ENCODE measurements around the gene MCF2L.
"Not testable (repeated sequence)": the region's sequence is repeated elsewhere in the genome, so short reads cannot be mapped to it uniquely, and the experiment has no call there.

Gene MCF2L

DNA sequence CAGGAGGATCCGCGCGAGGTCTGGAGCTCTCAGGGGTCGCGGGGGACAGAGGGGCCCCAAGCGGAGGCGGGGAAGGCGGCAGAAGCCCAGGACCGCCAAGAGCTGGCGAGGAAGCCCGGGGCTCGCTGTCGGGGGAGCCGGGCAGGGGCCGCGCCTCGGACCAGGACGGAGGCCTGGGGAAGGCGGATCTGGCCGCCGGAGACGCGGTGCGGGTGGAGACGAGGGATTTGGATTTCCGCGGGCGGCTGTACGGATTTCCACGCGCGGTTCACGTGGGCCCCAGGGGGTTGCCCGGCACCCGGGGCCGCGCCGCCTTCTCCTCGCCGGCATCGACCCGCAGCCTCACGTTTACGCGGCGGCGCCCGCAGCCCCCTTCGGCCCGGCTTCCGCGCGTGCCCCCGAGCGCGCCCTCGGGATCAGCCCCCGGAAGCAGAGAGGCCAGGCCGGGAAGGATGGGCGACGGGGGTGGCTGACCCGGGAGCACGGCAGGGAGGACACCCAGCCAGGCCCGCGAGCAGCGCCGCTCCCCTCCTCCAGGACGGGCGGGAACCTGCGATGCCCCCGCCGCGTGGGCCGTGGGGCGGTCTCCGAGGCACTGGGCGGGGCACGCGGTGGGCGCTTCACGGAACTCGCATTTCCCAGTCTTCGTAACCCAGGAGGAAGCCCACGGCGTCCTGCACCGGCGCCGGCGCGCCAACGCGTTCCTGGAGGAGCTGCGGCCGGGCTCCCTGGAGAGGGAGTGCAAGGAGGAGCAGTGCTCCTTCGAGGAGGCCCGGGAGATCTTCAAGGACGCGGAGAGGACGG, 141.2 kb downstream of the MCF2L start:
- H3K27ac ChIP-seq = no peak overlapping the region
- no peak overlapping the region for H3K4me3 ChIP-seq (ENCODE audit: low read depth, low read length)
- DNase-seq = no peak
- H3K27me3 ChIP-seq (ENCODE audit: insufficient read depth, low read depth, severe bottlenecking) = no peaks in the 10 kb centered on the region
- no peaks in the 10 kb centered on the region for H3K36me3 ChIP-seq
- H3K9me3 ChIP-seq (ENCODE audit: severe bottlenecking) = peaks cover 19% of the 10 kb centered on the region
- TF ChIP-seq, protein P1, sequence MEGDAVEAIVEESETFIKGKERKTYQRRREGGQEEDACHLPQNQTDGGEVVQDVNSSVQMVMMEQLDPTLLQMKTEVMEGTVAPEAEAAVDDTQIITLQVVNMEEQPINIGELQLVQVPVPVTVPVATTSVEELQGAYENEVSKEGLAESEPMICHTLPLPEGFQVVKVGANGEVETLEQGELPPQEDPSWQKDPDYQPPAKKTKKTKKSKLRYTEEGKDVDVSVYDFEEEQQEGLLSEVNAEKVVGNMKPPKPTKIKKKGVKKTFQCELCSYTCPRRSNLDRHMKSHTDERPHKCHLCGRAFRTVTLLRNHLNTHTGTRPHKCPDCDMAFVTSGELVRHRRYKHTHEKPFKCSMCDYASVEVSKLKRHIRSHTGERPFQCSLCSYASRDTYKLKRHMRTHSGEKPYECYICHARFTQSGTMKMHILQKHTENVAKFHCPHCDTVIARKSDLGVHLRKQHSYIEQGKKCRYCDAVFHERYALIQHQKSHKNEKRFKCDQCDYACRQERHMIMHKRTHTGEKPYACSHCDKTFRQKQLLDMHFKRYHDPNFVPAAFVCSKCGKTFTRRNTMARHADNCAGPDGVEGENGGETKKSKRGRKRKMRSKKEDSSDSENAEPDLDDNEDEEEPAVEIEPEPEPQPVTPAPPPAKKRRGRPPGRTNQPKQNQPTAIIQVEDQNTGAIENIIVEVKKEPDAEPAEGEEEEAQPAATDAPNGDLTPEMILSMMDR (IDR thresholded peaks at IDR 0.05; ENCODE audit: low read depth, low read length) = no peak

DNA sequence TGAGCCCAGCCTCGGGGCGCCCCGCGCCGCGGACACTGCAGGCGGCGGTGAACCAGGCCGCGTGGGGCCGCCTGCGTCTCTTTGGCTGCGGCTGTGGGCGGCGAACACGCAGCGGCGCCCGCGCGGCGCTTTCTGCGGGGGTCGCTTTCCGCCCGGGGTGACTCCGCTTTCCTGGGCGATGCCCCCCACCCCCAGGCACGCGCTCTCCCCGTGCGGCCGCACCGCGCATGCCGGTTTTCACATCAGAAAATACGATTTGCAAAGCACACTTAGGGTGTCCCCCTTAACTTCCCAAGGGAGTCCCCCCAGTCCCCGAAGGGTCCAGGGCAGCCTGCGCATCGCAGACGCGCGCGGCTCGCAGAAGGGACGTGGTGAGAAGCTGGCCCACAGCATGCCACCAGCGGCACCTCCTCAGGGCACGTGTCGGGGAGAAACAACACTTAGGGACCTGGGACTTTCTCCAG, 141.9 kb downstream of the MCF2L start:
- no peak for DNase-seq
- Histone ChIP-seq H3K27me3 (ENCODE audit: insufficient read depth, low read depth, severe bottlenecking) (no peaks in the 10 kb centered on the region), H3K27ac (no peak overlapping the region), H3K36me3 (no peaks in the 10 kb centered on the region), H3K9me3 (ENCODE audit: severe bottlenecking) (peaks cover 19% of the 10 kb centered on the region), H3K4me3 (ENCODE audit: low read depth, low read length) (no peak overlapping the region)
- TF ChIP-seq, protein P1 (IDR thresholded peaks at IDR 0.05; ENCODE audit: low read depth, low read length) = no peak

DNA sequence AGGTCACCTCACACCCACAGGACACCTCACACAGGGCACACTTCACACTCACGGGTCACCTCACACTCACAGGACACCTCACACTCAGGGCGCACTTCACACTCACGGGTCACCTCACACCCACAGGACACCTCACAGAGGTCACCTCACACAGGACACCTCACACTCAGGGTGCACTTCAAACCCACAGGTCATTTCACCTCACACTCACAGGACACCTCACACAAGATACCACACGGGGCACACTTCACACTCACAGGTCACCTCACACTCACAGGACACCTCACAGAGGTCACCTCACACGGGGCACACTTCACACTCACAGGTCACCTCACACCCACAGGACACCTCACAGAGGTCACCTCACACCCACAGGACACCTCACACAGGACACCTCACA, 142.8 kb downstream of the MCF2L start:
- not testable (repeated sequence) for H3K27ac ChIP-seq; H3K36me3 ChIP-seq; H3K4me3 ChIP-seq (ENCODE audit: low read depth, low read length); H3K27me3 ChIP-seq (ENCODE audit: insufficient read depth, low read depth, severe bottlenecking)
- H3K9me3 ChIP-seq (ENCODE audit: severe bottlenecking) = peaks cover 19% of the 10 kb centered on the region
- peak; percentile 6 for DNase-seq

DNA sequence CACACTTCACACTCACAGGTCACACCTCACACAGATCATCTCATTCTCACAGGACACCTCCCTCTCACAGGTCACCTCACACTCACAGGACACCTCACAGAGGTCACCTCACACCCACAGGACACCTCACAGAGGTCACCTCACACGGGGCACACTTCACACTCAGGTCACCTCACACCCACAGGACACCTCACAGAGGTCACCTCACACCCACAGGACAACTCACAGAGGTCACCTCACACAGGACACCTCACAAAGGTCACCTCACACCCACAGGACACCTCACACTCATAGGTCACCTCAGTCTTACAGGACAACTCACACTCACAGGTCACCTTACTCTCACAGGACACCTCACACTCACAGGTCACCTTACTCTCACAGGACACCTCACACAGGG, 143.5 kb downstream of the MCF2L start:
- H3K27me3 ChIP-seq (ENCODE audit: insufficient read depth, low read depth, severe bottlenecking); H3K36me3 ChIP-seq: not testable (repeated sequence)

DNA sequence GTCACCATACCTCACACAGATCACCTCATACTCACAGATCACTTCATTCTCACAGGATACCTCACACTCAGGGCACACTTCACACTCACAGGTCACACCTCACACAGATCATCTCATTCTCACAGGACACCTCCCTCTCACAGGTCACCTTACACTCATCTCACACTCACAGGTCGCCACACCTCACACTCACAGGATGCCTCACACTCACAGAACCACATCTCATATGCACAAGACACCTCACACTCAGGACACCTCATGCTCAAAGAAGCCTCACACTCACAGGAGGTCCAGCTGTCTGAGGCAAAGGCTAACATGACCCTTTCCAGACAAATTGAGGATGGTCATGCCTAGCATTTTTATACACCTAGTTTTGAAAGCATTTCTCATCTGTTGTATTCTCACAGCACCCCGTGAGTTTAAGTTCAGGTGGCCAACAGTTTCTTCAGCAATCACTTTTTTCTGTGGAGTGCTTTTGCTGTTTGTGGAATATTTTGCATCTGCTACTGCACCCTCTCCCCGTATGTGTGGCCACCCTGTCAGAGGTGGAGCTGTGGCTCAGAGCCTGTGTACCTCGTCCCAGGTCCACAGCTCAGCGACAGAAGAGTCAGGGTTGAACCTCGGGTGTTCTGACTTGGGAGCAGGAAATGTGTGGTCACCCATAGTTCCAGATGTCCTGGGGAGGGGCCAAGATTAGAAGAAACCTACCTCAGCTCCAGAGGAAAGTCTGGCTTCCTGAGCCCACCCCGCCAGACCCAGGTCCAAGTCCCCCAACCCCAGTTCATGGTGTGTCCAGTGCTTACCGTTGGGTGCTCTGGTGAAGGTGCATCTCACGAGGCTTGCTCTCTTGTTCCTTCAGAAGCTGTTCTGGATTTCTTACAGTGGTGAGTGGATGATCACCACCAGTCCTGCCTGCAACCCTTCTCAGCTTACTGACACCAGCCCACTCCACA, 144.2 kb downstream of the MCF2L start:
- no peaks in the 10 kb centered on the region for H3K36me3 ChIP-seq
- H3K4me3 ChIP-seq (ENCODE audit: low read depth, low read length) = no peak overlapping the region
- no peak overlapping the region for H3K27ac ChIP-seq
- TF ChIP-seq, protein P1 (IDR thresholded peaks at IDR 0.05; ENCODE audit: low read depth, low read length) = no peak
- DNase-seq = peak; percentile 5
- H3K27me3 ChIP-seq (ENCODE audit: insufficient read depth, low read depth, severe bottlenecking) = no peaks in the 10 kb centered on the region
- peaks cover 19% of the 10 kb centered on the region for H3K9me3 ChIP-seq (ENCODE audit: severe bottlenecking)

More for the DNA sequence above, 143.5 kb downstream of the MCF2L start:
- peaks cover 19% of the 10 kb centered on the region for H3K9me3 ChIP-seq (ENCODE audit: severe bottlenecking)
- not testable (repeated sequence) for H3K27ac ChIP-seq; DNase-seq; H3K4me3 ChIP-seq (ENCODE audit: low read depth, low read length)

DNA sequence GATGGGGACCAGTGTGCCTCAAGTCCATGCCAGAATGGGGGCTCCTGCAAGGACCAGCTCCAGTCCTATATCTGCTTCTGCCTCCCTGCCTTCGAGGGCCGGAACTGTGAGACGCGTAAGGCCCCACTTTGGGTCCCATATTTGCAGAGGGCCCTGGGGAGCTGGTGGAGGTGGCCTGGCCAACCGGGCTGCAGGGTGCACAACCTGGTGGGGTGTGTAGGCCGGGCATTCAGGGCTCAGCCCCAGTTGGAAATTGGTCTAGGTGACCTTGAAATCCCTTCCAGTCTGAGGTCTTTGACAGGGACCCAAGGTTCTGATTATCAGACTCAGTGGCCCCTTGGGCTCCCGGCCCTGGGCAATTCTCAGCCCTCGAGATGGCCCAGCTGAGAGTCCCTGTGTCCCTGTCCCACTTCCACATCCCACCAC, 144.8 kb downstream of the MCF2L start:
- no peaks in the 10 kb centered on the region for H3K27me3 ChIP-seq (ENCODE audit: insufficient read depth, low read depth, severe bottlenecking)
- peak; percentile 7 for DNase-seq
- TF ChIP-seq, protein P1 (IDR thresholded peaks at IDR 0.05; ENCODE audit: low read depth, low read length) = no peak
- no peak overlapping the region for H3K27ac ChIP-seq
- peaks cover 19% of the 10 kb centered on the region for H3K9me3 ChIP-seq (ENCODE audit: severe bottlenecking)
- no peaks in the 10 kb centered on the region for H3K36me3 ChIP-seq
- H3K4me3 ChIP-seq (ENCODE audit: low read depth, low read length) = no peak overlapping the region
